HG03457 (cell line): ENCODE measurements around the gene YES1.
"Not testable (repeated sequence)": the region's sequence is repeated elsewhere in the genome, so short reads cannot be mapped to it uniquely, and the experiment has no call there.

ENCODE experiments used
- ATAC-seq: cut with Tn5 transposase; IDR thresholded peaks from one replicate; pipeline ENCODE4 v1.9.1; 2021; ENCODE audit warnings: moderate number of reproducible peaks; ENCODE audit not compliant: unreplicated experiment

YES1 gene

DNA sequence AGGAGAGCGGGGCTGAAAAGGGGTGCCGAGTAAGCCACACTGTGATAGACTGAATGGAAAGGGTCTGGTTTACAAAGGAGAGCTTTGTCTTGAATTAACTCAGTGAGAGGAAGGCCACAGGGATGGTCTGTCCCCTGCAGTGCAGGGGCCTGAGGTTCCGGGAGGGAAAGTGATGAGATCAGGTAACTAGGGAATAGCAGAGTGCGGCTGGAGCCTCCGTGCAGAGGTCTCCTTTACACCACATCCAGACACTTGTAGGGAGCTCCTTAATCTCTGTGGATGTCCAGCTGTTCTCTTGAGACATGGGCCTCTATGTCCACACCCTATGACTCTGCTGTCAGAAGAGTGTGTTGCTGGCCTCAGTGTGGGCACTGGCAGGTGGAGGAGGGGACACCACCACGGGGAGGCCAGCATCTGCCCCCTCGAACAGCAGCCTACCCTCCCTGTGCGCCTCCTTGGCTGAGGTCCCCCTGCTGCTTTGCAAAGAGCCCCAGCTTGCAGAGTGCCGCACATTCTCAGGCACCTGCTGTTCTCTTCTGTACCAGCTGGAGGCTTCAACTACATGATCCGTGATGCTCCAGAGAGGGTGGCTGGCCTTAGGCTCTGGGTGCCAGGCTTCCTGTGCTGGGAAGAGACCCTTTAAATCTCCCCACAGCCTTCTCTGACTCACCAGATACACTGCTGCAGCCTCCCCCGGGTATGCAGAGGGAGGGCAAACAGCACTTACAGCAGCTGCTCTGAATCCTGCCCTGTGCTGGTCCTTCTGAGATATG is 125.5 kb downstream of the YES1 start:
- no peak for ATAC-seq

DNA sequence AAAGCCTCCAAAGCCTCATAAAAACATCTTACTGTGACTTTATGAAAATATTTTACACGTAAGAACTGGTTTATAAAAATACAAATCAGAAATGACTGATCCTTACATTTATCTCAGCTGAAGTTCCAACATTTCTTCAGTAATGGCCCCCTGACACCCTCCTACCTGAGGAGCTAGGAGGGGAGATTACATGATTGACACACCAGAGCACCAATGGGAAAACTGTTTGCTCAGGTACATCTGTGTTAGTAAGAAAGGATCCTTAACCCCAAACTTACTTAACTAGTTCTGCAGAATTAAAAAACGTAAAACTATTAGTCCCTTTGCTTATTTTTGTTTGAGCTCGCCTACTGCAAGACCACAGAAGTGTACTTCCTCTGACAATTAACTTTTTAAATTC is 126.6 kb downstream of the YES1 start:
- ATAC-seq: no peak

DNA sequence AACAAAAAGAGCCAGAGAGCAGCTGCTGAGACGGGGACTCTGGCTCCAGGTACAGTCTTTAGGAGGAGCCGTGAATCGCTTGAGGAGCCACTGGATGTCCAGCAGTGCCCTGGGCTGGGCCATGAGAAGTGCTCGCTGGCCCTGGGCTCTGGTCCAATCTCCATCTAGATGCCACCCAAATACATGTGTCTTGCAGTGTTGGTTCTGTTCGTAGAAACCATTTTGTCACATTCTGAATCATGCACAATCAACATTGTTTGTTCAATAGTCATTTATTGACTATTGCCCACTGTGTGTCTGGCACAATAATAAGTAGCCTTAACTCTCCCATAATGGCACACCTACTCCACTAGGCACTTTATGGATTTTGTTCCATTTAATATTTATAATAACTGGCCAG is 128.5 kb downstream of the YES1 start:
- no peak for ATAC-seq

DNA sequence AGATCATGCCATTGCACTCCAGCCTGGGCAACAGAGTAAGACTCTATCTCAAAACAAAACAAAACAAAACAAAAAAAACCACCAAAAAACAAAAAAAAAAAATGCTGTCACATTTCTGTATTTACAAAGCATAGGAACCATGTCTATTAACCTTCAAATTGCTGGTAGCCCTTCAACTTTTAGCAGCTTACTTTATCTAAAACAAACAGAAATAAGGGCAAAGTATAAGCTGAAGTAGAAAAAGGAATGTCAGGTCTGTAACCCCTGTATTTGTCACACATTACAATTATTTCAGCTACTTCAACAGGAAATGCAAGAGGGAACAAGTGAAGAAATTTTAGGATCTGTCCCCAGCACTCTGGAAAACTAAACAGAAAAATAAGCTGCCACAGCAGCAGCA is 129.2 kb downstream of the YES1 start:
- ATAC-seq: no peak

DNA sequence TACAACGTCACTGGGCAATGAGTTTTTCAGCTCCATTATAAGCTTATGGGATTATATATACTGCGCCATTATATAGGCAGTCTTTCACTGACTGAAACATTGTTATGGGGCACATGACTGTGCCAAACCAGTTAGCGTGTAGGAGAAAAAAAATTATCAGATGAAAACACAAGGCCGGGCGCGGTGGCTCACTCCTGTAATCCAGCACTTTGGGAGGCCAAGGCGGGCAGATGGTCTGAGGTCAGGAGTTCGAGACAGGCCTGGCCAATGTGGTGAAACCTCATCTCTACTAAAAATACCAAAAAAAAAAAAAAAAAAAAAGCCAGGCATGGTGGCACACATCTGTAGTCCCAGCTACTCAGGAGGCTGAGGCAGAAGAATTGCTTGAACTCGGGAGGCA is 129.6 kb downstream of the YES1 start:
- ATAC-seq: not testable (repeated sequence)

DNA sequence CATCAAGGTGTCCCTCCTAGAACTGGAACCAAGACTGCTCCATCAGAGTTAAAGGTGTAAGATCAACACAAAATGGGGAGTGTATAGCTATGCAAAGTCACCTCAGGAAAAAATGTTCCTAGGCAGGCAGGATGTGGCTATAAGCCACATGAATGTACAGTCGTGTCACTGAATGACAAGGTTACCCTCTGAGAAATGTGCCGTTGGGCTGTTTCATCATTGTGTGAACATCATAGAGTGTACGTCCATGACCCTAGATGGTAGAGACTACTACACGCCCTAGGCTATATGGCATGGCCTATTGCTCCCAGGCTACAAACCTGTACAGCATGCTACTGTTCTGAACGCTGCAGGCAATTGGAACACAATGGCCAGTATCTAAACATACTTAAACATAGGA is 130.1 kb downstream of the YES1 start:
- no peak for ATAC-seq

DNA sequence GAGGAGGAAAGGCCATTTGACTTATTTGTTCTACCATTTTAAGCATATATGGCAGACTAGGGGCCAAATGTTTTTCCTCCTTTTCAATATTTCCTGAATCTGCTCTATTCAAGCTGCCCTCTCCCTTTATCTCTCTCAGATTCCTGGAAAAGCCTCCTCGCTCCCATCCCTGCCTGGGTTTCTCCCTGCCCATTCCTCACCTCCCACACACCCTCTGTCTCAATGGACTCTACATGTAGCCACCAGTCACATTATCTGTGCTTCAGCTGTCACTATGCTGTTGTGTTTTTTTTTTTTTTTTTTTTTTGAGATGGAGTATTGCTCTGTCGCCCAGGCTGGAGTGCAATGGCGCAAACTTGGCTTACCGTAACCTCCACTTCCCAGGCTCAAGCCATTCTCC is 131.7 kb downstream of the YES1 start:
- ATAC-seq: no peak

DNA sequence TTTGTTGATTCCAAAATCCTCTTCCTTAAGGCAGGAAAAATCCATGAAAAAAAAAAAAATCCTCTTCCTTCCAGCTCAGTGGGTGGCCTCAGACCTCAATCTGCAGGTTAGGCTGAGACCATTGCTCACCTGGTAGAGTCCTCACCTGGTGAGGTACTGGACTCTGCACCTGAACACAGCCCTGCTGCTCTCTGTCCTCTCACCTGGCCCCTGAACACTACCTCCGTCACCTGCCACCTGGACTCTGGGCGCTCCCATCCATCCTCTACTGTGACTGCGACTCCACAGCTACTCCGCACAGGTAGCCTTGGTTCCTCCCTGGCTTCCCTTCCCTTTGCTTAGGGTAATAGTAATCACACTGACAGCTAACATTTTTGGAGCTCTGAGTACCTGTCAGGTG is 132.5 kb downstream of the YES1 start:
- no peak for ATAC-seq

DNA sequence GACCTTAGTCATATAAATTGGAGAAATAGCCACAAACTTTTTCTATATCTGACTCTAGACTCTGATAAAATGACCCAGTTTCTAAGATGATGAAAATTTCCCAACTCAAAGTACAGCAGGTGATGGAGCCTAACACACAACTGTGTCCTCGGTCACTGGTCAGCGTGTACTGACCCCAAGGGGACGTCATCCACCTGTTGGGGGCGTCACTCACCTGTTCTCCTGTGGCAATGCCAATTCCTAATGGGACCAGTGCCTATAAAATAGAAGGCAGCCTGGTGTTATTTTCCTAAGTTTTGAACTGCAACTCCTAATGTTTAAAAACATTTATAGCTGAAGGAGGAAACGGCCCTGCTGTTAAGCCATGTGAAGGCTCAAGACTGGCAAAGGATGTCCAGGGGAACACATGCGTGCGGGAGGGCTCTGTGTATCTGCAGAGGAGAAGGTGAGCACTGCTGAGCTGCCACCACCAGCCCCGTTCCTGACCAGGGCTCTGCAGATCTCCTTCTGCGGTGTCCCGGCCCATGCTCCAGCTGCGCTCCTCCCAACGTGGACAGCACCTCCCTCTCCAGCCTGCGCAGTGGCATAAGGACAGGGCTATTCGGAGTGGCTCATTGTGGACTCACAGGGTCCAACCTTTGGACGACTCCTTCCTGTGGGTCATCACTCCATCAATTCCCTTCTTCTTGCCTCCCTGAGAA is 133.4 kb downstream of the YES1 start:
- no peak for ATAC-seq

DNA sequence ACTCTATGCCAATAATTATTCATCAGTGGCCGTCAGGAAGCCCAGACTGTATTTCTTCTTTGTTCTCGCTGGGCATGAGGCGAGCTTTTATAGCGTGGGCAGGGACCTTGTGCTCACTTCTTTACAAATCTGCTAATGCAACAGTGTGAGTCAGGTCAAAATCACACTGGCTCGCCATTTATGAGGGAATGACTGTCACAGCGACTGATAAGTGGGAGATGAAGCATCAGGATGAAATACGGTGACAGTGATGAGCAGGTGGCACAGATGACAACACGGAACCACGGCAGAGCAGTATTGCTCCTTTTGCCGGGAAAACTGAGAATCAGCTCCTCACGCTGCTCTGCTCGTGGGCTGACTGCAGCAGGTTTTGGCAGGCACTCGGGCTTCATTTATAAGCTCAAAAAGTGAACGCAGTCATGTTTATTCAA is 134.1 kb downstream of the YES1 start:
- ATAC-seq: no peak

DNA sequence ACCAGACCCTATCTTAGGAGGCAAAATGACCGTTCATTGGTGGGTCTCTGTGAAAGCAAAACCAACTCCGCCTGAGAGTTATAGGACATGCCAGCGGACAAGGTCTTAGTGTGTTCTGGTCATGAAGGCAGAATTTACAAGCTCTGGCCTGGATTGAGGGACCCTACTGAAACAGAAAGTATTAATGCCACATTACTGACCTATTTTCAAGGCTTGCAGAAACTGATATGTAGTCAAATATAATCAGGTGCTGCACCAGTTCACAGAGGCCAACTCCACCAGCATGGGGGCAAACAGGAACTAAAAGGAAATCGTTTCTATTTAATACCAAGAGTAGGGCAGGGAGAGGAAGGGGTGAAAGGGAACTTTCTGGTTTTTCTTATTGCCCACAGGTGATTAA is 134.9 kb downstream of the YES1 start:
- no peak for ATAC-seq

DNA sequence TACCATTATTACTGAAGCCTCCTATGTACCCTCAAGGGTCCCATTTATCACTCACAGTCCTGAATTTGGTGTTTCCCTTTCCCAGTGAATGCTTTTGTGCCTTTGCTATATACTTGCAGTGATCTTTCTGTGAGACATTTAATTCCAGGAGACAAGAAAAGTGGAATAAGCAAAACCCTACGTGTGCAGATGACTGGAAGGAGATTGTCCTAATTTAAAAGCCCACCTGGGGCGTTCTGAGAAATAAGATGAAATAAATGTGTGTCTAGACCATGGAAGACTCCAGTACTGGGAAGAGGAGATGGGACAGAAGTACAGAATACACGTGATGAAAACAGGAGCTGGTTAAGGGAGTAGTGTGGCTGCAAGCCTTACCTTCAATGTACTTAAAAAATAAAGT is 135.3 kb downstream of the YES1 start:
- no peak for ATAC-seq

DNA sequence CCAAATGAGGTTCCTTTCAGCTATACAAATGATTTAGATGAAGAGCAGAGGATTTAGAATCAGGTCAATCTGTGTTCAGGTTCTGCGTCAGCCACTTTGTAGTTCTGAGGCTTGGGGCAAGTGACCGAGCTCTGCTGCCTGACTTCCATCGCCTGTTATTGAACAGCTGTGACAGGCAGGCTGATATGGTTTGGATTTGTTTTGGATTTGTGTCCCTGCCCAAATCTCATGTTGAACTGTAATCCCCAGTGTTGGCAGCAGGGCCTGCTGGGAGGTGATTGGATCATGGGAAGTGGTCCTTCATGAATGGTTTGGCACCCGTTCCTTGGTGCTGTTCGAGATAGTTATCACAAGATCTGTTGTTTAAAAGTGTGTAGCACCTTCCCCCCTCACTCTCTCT is 136.0 kb downstream of the YES1 start:
- no peak for ATAC-seq

DNA sequence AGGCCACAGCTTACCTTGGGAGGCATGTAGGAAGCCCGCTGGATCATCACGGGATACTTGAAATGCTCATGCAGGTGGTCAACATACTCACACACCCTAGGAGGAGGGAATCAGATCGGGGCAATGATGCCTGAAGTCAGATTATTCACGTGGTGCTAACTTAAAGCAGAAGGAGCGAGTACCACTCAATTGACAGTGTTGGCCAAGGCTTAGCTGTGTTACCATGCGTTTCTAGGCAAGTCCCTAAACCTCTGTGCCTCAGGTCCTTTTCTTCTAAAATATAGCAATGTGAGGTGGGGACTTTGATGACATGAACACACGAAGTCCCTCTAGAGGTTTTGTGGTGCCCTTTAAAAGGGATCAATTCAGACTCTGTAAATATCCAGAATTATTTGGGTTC is 136.7 kb downstream of the YES1 start:
- no peak for ATAC-seq

DNA sequence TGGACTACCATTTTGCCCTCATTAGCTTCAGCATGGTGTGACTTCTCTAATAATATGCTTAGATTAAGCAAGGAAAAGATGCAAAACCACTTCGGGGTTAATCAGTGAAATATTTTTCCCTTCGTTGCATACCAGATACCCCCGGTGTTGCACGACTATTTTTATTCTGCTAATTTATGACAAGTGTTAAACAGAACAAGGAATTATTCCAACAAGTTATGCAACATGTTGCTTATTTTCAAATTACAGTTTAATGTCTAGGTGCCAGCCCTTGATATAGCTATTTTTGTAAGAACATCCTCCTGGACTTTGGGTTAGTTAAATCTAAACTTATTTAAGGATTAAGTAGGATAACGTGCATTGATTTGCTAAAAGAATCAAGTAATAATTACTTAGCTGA is 138.3 kb downstream of the YES1 start:
- ATAC-seq: no peak

DNA sequence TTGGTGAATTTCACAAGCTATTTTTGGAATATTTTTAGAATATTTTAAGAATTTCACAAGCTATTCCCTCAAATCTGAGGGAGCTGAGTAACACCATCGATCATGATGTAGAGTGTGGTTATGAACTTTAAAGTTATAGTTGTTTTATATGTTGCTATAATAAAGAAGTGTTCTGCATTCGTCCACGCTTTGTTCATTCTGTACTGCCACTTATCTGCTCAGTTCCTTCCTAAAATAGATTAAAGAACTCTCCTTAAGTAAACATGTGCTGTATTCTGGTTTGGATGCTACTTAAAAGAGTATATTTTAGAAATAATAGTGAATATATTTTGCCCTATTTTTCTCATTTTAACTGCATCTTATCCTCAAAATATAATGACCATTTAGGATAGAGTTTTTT is 138.7 kb downstream of the YES1 start:
- ATAC-seq: no peak
